ENCODE data around the gene ART1. TPM values are rescaled to one million over a fixed set of nuclear protein-coding genes. Genes with fewer than 3 reads are reported as not detected.

ART1 gene
- total RNA-seq, 4 donors from 2014 or later, result not detected

DNA sequence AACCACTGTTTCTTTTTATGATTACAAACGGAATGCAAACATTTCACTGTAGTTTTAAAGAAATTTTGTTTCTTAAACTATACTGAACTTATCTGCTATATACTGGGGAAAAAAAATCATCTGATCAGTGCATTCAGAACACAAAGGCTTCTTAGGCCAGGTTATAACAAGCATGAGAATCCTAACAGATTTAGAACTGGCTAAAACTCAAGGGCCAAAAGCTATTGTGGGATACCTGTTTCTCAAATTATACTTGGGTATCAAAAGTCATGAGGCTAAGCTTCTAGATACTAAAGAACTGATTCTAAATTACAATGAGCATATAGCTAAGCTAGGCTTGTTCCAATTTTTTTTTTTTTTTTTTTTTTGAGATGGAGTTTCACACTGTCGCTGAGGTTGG lies 56.0 kb downstream of the ART1 start:
- DNase-seq (ENCODE audit: low spot score) (no peak), ATAC-seq (ENCODE audit: low FRiP score) (no peak)
- TF ChIP-seq, protein P1, sequence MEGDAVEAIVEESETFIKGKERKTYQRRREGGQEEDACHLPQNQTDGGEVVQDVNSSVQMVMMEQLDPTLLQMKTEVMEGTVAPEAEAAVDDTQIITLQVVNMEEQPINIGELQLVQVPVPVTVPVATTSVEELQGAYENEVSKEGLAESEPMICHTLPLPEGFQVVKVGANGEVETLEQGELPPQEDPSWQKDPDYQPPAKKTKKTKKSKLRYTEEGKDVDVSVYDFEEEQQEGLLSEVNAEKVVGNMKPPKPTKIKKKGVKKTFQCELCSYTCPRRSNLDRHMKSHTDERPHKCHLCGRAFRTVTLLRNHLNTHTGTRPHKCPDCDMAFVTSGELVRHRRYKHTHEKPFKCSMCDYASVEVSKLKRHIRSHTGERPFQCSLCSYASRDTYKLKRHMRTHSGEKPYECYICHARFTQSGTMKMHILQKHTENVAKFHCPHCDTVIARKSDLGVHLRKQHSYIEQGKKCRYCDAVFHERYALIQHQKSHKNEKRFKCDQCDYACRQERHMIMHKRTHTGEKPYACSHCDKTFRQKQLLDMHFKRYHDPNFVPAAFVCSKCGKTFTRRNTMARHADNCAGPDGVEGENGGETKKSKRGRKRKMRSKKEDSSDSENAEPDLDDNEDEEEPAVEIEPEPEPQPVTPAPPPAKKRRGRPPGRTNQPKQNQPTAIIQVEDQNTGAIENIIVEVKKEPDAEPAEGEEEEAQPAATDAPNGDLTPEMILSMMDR (IDR thresholded peaks at IDR 0.05), result no peak

- no peak for ATAC-seq (ENCODE audit: low FRiP score)
- DNase-seq (ENCODE audit: low spot score), result no peak
- TF ChIP-seq, protein P1 (IDR thresholded peaks at IDR 0.05), result no peak
Measured at GRCh38 chr11:3703383-3703782, 58.5 kb downstream of the ART1 start.

GRCh38 chr11:3707176-3707575 lies 62.2 kb downstream of the ART1 start:
- ATAC-seq (ENCODE audit: low FRiP score) (no peak), DNase-seq (ENCODE audit: low spot score) (no peak)
- TF ChIP-seq, protein P1 (IDR thresholded peaks at IDR 0.05), result no peak

DNA sequence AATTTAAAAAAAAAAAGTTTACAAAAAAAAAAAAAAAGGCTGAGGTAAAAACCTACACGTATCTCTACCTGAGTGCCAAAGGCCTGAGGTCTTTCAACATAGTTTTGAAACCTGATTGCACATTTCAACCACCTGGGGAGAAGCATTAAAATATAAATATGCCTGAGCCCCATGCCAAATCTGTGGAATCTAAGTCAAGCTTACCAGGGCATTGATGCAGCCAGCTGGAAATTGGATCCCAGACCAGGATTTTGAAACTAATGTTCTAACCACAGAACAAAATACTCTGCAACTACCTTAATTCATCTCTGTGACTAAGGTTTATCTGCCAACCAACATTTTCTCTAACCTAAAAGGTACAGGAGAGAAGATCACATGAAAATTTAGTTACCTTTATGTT lies 65.0 kb downstream of the ART1 start:
- ATAC-seq (ENCODE audit: low FRiP score), result no peak
- no peak for DNase-seq (ENCODE audit: low spot score)
- TF ChIP-seq, protein P1 (IDR thresholded peaks at IDR 0.05), result no peak

DNA sequence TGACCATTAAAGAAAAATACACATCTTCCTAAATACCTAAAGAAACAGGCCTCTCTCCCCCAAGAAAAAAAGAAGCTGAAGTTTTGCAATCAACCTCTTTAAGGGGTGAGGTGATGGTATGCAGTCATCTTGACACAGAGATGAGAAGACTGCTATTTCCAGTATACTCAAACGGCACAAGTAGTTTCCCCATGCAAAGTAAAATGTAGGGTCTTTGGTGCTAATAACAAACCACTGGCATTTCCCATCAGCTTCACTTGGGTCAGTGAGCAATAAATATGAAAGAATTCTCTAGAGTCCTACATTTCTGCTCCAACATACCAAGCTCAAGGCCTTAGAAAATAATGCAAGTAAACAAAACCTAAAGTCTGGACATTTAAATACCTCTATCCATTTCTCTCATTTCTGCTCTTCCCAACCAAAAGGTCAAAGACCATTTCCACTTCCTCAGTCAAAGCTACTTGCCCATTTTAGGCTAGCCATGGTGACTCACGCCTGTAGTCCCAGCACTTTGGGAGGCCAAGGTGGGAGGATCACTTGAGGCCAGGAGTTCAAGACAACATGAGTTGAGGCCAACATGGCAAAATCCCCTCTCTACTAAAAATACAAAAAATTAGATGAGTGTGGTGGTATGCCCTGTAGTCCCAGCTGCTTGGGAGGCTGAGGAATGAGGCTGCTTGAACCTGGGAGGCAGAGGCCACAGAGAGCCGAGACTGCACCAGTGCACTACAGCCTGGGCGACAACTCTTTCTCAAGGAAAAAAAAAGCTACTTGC lies 65.7 kb downstream of the ART1 start:
- TF ChIP-seq, protein P1 (IDR thresholded peaks at IDR 0.05), result no peak

DNA sequence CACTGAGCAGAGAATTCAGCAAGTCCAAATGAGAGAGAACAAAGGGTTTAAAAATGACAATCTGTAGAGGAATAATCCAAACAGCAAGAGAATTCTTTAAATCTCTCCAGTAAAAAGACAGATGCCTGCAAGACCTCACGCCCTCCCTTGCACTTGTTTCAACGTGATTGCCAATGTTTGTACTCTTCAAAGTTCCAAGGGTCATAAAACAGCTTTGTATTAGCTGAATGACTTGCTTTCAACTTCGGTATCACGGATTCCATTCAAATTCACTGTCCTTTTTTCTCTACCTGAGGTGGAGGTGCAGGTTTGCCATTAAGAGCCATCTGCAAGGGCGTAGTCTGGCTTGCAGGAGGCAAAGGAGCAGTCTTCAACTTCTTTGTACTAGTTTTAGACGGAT lies 67.3 kb downstream of the ART1 start:
- TF ChIP-seq, protein P1 (IDR thresholded peaks at IDR 0.05), result no peak
- ATAC-seq (ENCODE audit: low FRiP score), result no peak
- DNase-seq (ENCODE audit: low spot score), result no peak

More for the DNA sequence above, 65.7 kb downstream of the ART1 start:
- DNase-seq (ENCODE audit: low spot score) (no peak), ATAC-seq (ENCODE audit: low FRiP score) (no peak)

Small RNA genes within 50 kb of the gene (small RNA-seq; reads per million reads assigned to genes)
- gene RF00019, result not detected

Other genes starting within 250 kb of the ART1 start
- gene ART5, start 3.1 kb upstream of the ART1 start, total RNA-seq, result under 1 TPM in 2 of 4 donors, not detected in 2; 0.63 to 0.65 TPM
- gene CHRNA10, start 26.3 kb downstream of the ART1 start, total RNA-seq, result 1 to 10 TPM; 1.1 to 4.7 (median 2.6) TPM
- gene NUP98, start 152.4 kb downstream of the ART1 start, total RNA-seq, result 100 to 1,000 TPM in 2 of 4 donors, 10 to 100 TPM in 2; 73.8 to 205 (median 110) TPM
- gene PGAP2, start 163.4 kb downstream of the ART1 start, total RNA-seq, result 10 to 100 TPM in 2 of 4 donors, 1 to 10 TPM in 2; 6.2 to 12.3 (median 10.2) TPM
- gene RHOG, start 195.8 kb downstream of the ART1 start, total RNA-seq, result 10 to 100 TPM; 53.2 to 90.3 (median 67.8) TPM
- 10 to 100 TPM; 42.2 to 71.0 (median 51.1) TPM for gene STIM1, start 210.5 kb downstream of the ART1 start, total RNA-seq